Prostate gland (tissue), 2 donors: Measurements from ENCODE around the gene PDILT.
"Not testable (repeated sequence)": the region's sequence is repeated elsewhere in the genome, so short reads cannot be mapped to it uniquely, and the experiment has no call there.

Experiments used
- CTCF ChIP-seq, 4 experiments: fragments of 200-600 bp in 2 of 4; fragments of 450-650 bp in 2 of 4; sonication (generic) in 2 of 4; IDR thresholded peaks; 1 replicate in 3 of 4; 2 replicates in 1 of 4; pipeline ENCODE4 v1.5.1; 2016 to 2019; ENCODE audit warnings: antibody characterized with exemption in 4 of 4, mild to moderate bottlenecking in 2 of 4, moderate library complexity in 2 of 4
- POLR2A ChIP-seq: fragments of 450-650 bp; IDR thresholded peaks from one replicate; pipeline ENCODE4 v1.6.1; 2016; ENCODE audit warnings: antibody characterized with exemption, mild to moderate bottlenecking
- POLR2AphosphoS5 ChIP-seq: sonication (generic); formaldehyde crosslinking; IDR thresholded peaks from one replicate; pipeline ENCODE4 v1.6.1; 2017; ENCODE audit warnings: antibody characterized with exemption

GRCh38 chr16:20312536-20313095, 91.9 kb downstream of the PDILT start:
- TF ChIP-seq CTCF (IDR thresholded peaks at IDR 0.05); POLR2A; POLR2AphosphoS5: not testable (repeated sequence)
